ENCODE results near the gene KIF19. TPM values are rescaled to one million over a fixed set of nuclear protein-coding genes. Genes with fewer than 3 reads are reported as not detected.
A peak's percentile ranks its signal among the peaks of the same experiment; 100 is the strongest.
"Not testable (repeated sequence)": the region's sequence is repeated elsewhere in the genome, so short reads cannot be mapped to it uniquely, and the experiment has no call there.

The KIF19 gene, protein sequence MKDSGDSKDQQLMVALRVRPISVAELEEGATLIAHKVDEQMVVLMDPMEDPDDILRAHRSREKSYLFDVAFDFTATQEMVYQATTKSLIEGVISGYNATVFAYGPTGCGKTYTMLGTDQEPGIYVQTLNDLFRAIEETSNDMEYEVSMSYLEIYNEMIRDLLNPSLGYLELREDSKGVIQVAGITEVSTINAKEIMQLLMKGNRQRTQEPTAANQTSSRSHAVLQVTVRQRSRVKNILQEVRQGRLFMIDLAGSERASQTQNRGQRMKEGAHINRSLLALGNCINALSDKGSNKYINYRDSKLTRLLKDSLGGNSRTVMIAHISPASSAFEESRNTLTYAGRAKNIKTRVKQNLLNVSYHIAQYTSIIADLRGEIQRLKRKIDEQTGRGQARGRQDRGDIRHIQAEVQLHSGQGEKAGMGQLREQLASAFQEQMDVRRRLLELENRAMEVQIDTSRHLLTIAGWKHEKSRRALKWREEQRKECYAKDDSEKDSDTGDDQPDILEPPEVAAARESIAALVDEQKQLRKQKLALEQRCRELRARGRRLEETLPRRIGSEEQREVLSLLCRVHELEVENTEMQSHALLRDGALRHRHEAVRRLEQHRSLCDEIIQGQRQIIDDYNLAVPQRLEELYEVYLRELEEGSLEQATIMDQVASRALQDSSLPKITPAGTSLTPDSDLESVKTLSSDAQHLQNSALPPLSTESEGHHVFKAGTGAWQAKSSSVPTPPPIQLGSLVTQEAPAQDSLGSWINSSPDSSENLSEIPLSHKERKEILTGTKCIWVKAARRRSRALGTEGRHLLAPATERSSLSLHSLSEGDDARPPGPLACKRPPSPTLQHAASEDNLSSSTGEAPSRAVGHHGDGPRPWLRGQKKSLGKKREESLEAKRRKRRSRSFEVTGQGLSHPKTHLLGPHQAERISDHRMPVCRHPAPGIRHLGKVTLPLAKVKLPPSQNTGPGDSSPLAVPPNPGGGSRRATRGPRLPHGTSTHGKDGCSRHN
- total RNA-seq: 1 to 10 TPM; 3.5 to 3.8 TPM

- peak; percentile 77 for DNase-seq
- ChIA-PET POLR2A (no interaction called here), CTCF (no interaction called here)
- Mint-ChIP-seq H3K4me3 (peak within 1 kb of the TSS; percentile 38), H3K27me3 (peaks cover 28% of the 10 kb centered on the region), H3K36me3 (ENCODE audit: low read depth) (peaks cover 5% of the 10 kb centered on the region), H3K27ac (no peak within 1 kb of the TSS), H3K4me1 (peaks cover 41% of the 10 kb centered on the region), H3K9me3 (no peaks in the 10 kb centered on the region)
These were observed at the start of gene KIF19 for GRCh38 chr17:74325743-74326379. TSS of gene KIF19 (plus strand) at chr17:74326226. CDS start at chr17:74326350, 124 bp downstream.

GRCh38 chr17:74276541-74277009, 49.5 kb upstream of the KIF19 start:
- Mint-ChIP-seq H3K27me3 (no peaks in the 10 kb centered on the region), H3K9me3 (no peaks in the 10 kb centered on the region), H3K4me3 (no peak overlapping the region), H3K4me1 (peaks cover 73% of the 10 kb centered on the region), H3K27ac (peak overlapping the region; percentile 27), H3K36me3 (ENCODE audit: low read depth) (peaks cover 3% of the 10 kb centered on the region)
- DNase-seq: no peak
- ChIA-PET CTCF (no interaction called here), POLR2A (interaction anchor here (1.4 kb wide), 1 partner anchor 20 kb away, joined by 5 read pairs; no protein-coding TSS in a partner anchor)

DNA sequence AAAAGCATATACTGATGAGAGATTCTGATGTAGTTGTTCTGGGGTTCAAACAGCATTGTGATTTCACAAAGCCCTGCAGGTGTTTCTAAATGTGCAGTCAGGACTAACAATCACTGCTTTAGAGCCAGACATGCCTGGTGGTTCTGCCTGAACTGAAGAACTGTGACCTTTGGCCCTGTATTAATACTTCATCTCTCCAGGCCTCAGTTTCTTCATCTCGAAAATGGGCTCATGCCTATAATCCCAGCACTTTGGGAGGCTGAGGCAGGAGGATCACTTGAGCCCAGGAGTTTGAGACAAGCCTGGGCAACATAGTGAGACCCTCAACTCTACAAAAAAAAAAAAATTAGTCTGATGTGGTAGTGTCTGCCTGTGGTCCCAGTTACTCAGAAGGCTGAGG, 48.1 kb upstream of the KIF19 start:
- CTCF ChIA-PET: no interaction called here
- Mint-ChIP-seq H3K27ac (peak overlapping the region; percentile 49), H3K27me3 (no peaks in the 10 kb centered on the region), H3K4me1 (peaks cover 86% of the 10 kb centered on the region), H3K36me3 (ENCODE audit: low read depth) (peaks cover 3% of the 10 kb centered on the region), H3K9me3 (no peaks in the 10 kb centered on the region), H3K4me3 (no peak overlapping the region)
- no peak for DNase-seq
- POLR2A ChIA-PET: no interaction called here

DNA sequence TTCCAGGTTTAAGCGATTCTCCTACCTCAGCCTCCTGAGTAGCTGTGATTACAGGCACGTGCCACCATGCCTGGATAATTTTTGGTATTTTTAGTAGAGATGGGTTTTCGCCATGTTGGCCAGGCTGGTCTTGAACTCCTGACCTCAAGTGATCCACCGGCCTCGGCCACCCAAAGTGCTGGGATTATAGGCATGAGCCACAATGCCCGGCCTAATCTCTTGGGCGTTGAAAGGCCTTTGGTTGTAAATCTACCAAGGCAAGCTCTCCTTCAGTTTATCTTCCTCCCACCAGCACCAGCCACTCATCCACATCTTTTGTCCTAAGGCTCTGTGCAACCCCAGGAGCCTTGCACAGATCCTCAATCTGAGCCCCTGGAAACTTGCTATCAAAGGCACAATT, 46.4 kb upstream of the KIF19 start:
- not testable (repeated sequence) for DNase-seq; H3K36me3 Mint-ChIP-seq (ENCODE audit: low read depth); H3K9me3 Mint-ChIP-seq; H3K27me3 Mint-ChIP-seq; H3K4me3 Mint-ChIP-seq
- ChIA-PET POLR2A (interaction anchor here (0.6 to 2.5 kb wide), 6 partner anchors 15 to 75 kb away, joined by 3 to 10 read pairs (median 5); partner anchors contain the start of gene TTYH2), CTCF (interaction anchor here (0.9 to 9.3 kb wide), 2 partner anchors 16 to 20 kb away, joined by 3 to 58 read pairs; no protein-coding TSS in a partner anchor)
- peaks cover 83% of the 10 kb centered on the region for H3K4me1 Mint-ChIP-seq
- H3K27ac Mint-ChIP-seq: peak overlapping the region; percentile 100

DNA sequence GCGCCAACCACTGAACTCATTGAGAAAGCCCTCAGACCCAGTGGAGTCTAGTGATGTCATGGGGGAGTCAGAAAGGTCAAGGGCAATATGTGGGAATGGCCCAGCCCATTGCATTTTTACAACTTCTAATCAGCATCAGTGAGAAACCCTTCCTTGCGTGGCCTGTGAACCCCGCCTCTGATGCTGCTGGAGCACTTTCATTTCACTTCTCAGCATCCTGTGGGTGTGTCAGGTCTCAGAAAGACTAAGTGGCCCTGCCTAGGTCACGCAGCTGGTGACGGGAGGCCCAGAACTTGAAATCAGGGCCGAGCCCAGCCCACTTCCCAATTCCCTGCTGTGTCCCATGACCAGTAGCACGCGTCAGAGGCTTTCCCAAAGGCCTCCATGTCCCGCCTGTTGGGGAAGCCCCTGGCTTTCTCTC, 45.9 kb upstream of the KIF19 start:
- POLR2A ChIA-PET: interaction anchor here (0.6 to 2.5 kb wide), 6 partner anchors 14 to 75 kb away, joined by 3 to 10 read pairs (median 5); partner anchors contain the start of gene TTYH2
- peak; percentile 85 for DNase-seq
- H3K4me1 Mint-ChIP-seq: peaks cover 83% of the 10 kb centered on the region

GRCh38 chr17:74281799-74282198, 44.2 kb upstream of the KIF19 start:
- Mint-ChIP-seq H3K4me1 (peaks cover 75% of the 10 kb centered on the region), H3K9me3 (no peaks in the 10 kb centered on the region), H3K27me3 (no peaks in the 10 kb centered on the region), H3K4me3 (no peak overlapping the region), H3K36me3 (ENCODE audit: low read depth) (peaks cover 3% of the 10 kb centered on the region), H3K27ac (peak overlapping the region; percentile 100)
- ChIA-PET POLR2A (interaction anchor here (0.6 to 3.8 kb wide), 10 partner anchors 11 to 185 kb away, joined by 3 to 19 read pairs (median 4); partner anchors contain the start of genes CD300A and TTYH2), CTCF (interaction anchor here (0.7 to 9.3 kb wide), 5 partner anchors 14 to 82 kb away, joined by 3 to 58 read pairs (median 3); partner anchors contain the start of gene RPL38)
- DNase-seq: no peak

More for the DNA sequence above, 45.9 kb upstream of the KIF19 start:
- CTCF ChIA-PET: interaction anchor here (0.8 to 9.3 kb wide), 4 partner anchors 12 to 68 kb away, joined by 3 to 58 read pairs (median 4); no protein-coding TSS in a partner anchor
- Mint-ChIP-seq H3K27me3 (no peaks in the 10 kb centered on the region), H3K36me3 (ENCODE audit: low read depth) (peaks cover 3% of the 10 kb centered on the region), H3K9me3 (no peaks in the 10 kb centered on the region), H3K4me3 (no peak overlapping the region), H3K27ac (peak overlapping the region; percentile 100)

- not testable (repeated sequence) for H3K9me3 Mint-ChIP-seq; DNase-seq; H3K27me3 Mint-ChIP-seq; H3K4me3 Mint-ChIP-seq; H3K36me3 Mint-ChIP-seq (ENCODE audit: low read depth)
- Mint-ChIP-seq H3K4me1 (peaks cover 79% of the 10 kb centered on the region), H3K27ac (peak overlapping the region; percentile 100)
- ChIA-PET POLR2A (interaction anchor here (0.9 to 3.8 kb wide), 11 partner anchors 7 to 184 kb away, joined by 3 to 19 read pairs (median 5); partner anchors contain the start of genes CD300A and TTYH2), CTCF (interaction anchor here (0.7 to 9.3 kb wide), 6 partner anchors 14 to 82 kb away, joined by 3 to 58 read pairs (median 3); partner anchors contain the start of genes RPL38 and TTYH2)
These were observed 43.8 kb upstream of the KIF19 start for GRCh38 chr17:74282274-74282586.

DNA sequence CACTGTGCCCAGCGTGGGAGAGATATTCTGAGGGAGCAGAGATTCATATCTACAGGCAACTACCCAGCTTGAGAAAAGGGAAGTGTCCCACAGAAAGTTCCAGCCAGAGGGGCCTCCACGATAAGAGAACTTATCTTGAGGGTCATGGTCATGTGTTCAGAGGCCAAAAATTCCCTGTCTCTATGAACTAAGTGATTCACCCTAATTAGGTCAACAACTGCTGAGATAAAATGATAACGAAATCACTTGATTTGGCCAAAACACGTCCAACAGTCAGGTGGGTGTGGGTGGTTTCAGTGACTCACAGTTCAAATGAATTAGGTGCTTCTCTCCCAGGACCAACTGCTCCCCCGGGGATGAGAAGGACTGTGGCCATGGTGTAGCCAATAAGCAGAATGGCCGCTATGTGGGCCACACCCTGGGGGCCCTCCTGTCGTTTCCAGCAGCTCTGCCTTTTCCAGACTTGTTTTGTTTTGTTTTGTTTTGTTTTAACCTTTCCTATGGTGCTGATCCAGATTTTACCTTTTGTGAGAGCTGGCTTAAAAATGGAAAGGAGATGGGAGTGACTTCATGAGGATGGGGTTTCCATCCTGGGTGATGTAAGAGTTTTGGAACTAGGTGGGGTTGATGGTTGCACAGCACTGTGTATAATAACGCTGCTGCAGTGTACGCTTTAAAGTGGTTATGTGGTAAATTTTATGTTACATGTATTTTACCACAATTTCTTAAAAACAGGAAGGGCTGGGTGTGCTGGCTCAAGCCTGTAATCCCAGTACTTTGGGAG, 43.2 kb upstream of the KIF19 start:
- Mint-ChIP-seq H3K27ac (peak overlapping the region; percentile 100), H3K27me3 (no peaks in the 10 kb centered on the region), H3K9me3 (no peaks in the 10 kb centered on the region), H3K36me3 (ENCODE audit: low read depth) (peaks cover 3% of the 10 kb centered on the region), H3K4me1 (peaks cover 81% of the 10 kb centered on the region), H3K4me3 (peak overlapping the region; percentile 18)
- DNase-seq: peak; percentile 74
- ChIA-PET CTCF (interaction anchor here (0.7 to 9.3 kb wide), 8 partner anchors 13 to 86 kb away, joined by 3 to 58 read pairs (median 3); partner anchors contain the start of genes RPL38 and TTYH2), POLR2A (interaction anchor here (0.9 to 3.8 kb wide), 12 partner anchors 8 to 184 kb away, joined by 3 to 19 read pairs (median 4); partner anchors contain the start of genes CD300A and TTYH2)

GRCh38 chr17:74283371-74283673, 42.7 kb upstream of the KIF19 start:
- Mint-ChIP-seq H3K27ac (peak overlapping the region; percentile 100), H3K9me3 (no peaks in the 10 kb centered on the region), H3K27me3 (no peaks in the 10 kb centered on the region), H3K4me3 (no peak overlapping the region), H3K36me3 (ENCODE audit: low read depth) (peaks cover 3% of the 10 kb centered on the region), H3K4me1 (peaks cover 81% of the 10 kb centered on the region)
- ChIA-PET CTCF (interaction anchor here (0.7 to 9.3 kb wide), 4 partner anchors 12 to 85 kb away, joined by 3 to 58 read pairs (median 3); partner anchors contain the start of gene TTYH2), POLR2A (interaction anchor here (1.0 to 3.8 kb wide), 7 partner anchors 8 to 181 kb away, joined by 3 to 19 read pairs (median 8); partner anchors contain the start of gene TTYH2)
- DNase-seq: no peak

DNA sequence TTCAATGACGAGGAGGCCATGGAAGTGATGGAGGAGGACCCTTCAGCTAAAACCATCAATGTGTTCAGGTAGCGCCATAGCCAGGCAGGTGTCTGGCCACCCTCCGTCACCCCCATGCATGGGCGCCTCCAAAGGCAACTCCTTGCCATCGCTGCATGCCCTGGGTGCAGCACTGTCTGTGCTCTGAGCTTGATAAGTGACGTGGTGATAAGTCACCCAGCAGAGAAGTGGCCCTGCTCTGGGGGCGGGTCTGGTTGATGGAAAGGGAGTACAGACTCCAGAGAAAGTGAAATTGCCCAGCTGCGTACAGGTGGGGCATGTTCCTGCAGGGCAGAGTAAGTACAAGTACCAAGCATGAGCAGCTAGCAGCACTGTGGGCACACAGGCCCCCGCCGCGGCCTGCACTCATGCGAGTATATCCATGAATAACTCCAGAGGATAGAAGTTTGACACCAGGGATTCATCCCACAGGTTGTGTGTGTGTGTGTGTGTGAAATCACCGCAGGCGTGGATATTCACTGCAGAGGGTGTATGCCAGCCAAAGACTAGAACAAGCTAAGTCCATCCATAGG, 38.9 kb upstream of the KIF19 start:
- H3K4me3 Mint-ChIP-seq: no peak overlapping the region
- ChIA-PET CTCF (interaction anchor here (1.2 to 9.3 kb wide), 4 partner anchors 9 to 84 kb away, joined by 4 to 58 read pairs (median 6); partner anchors contain the start of gene RPL38), POLR2A (interaction anchor here (1.4 kb wide), 1 partner anchor 9 kb away, joined by 6 read pairs; no protein-coding TSS in a partner anchor)
- H3K27me3 Mint-ChIP-seq: no peaks in the 10 kb centered on the region
- H3K4me1 Mint-ChIP-seq: peaks cover 64% of the 10 kb centered on the region
- peak overlapping the region; percentile 50 for H3K27ac Mint-ChIP-seq
- H3K36me3 Mint-ChIP-seq (ENCODE audit: low read depth): no peaks in the 10 kb centered on the region
- no peak for DNase-seq
- H3K9me3 Mint-ChIP-seq: no peaks in the 10 kb centered on the region

GRCh38 chr17:74288785-74289184, 37.2 kb upstream of the KIF19 start:
- ChIA-PET CTCF (interaction anchor here (1.4 to 9.3 kb wide), 2 partner anchors 7 to 10 kb away, joined by 4 to 58 read pairs; no protein-coding TSS in a partner anchor), POLR2A (interaction anchor here (0.8 kb wide), 1 partner anchor 8 kb away, joined by 3 read pairs; no protein-coding TSS in a partner anchor)
- no peaks in the 10 kb centered on the region for H3K9me3 Mint-ChIP-seq
- H3K27ac Mint-ChIP-seq: peak overlapping the region; percentile 69
- H3K36me3 Mint-ChIP-seq (ENCODE audit: low read depth): no peaks in the 10 kb centered on the region
- no peak for DNase-seq
- no peak overlapping the region for H3K4me3 Mint-ChIP-seq
- H3K27me3 Mint-ChIP-seq: no peaks in the 10 kb centered on the region
- H3K4me1 Mint-ChIP-seq: peaks cover 50% of the 10 kb centered on the region
